Nephron progenitor cell (in vitro differentiated cells): ENCODE results near the gene APOL3.
"Not testable (repeated sequence)": the region's sequence is repeated elsewhere in the genome, so short reads cannot be mapped to it uniquely, and the experiment has no call there.

Experiments used
- DNase-seq: peaks from one replicate; pipeline ENCODE4 v3.0.0; 2021
- H3K27ac Mint-ChIP-seq: 2 replicates; pipeline ENCODE4 v1.8.0; 2021; ENCODE audit warnings: mild to moderate bottlenecking, moderate library complexity, mixed read lengths
- H3K27me3 Mint-ChIP-seq: 2 replicates; pipeline ENCODE4 v1.8.0; 2021; ENCODE audit warnings: mild to moderate bottlenecking, low read depth, mixed read lengths; ENCODE audit not compliant: poor library complexity
- H3K36me3 Mint-ChIP-seq: 2 replicates; pipeline ENCODE4 v1.8.0; 2021; ENCODE audit warnings: low read depth, mixed read lengths
- H3K4me1 Mint-ChIP-seq: 2 replicates; pipeline ENCODE4 v1.8.0; 2021; ENCODE audit warnings: mixed read lengths
- H3K4me3 Mint-ChIP-seq: 2 replicates; pipeline ENCODE4 v1.8.0; 2021; ENCODE audit warnings: mild to moderate bottlenecking, moderate library complexity, mixed read lengths
- H3K9me3 Mint-ChIP-seq: 2 replicates; pipeline ENCODE4 v1.8.0; 2021; ENCODE audit warnings: mild to moderate bottlenecking, moderate library complexity, mixed read lengths
- TF ChIP-seq, protein P1 (sequence below): fragments of 200-600 bp; sonication (generic); IDR thresholded peaks from 2 replicates; pipeline ENCODE4 v1.5.0; 2021; ENCODE audit warnings: antibody characterized with exemption

APOL3 gene

DNA sequence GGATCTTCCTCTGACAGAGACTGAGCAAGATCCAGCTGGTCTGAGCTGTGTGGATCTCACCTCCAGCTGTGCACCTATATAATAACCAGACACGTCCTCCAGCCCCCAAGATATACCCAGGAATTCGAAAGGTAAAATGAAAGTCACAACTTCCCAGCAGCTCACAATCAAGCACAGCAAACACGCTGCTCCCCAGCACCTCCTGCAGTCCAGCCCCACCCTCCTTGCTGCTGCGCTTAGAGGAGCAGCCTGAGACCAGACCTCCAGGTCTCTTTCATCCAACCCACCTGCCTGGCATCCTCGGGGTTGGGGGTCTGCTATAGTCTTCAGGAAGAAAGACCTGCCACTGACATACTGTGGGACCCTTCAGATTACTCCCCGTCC, 44.1 kb upstream of the APOL3 start:
- TF ChIP-seq, protein P1, sequence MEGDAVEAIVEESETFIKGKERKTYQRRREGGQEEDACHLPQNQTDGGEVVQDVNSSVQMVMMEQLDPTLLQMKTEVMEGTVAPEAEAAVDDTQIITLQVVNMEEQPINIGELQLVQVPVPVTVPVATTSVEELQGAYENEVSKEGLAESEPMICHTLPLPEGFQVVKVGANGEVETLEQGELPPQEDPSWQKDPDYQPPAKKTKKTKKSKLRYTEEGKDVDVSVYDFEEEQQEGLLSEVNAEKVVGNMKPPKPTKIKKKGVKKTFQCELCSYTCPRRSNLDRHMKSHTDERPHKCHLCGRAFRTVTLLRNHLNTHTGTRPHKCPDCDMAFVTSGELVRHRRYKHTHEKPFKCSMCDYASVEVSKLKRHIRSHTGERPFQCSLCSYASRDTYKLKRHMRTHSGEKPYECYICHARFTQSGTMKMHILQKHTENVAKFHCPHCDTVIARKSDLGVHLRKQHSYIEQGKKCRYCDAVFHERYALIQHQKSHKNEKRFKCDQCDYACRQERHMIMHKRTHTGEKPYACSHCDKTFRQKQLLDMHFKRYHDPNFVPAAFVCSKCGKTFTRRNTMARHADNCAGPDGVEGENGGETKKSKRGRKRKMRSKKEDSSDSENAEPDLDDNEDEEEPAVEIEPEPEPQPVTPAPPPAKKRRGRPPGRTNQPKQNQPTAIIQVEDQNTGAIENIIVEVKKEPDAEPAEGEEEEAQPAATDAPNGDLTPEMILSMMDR = no peak
- Mint-ChIP-seq H3K9me3 (peaks cover 7% of the 10 kb centered on the region), H3K36me3 (no peaks in the 10 kb centered on the region), H3K27ac (no peak overlapping the region), H3K27me3 (peaks cover 8% of the 10 kb centered on the region), H3K4me1 (peaks cover 22% of the 10 kb centered on the region), H3K4me3 (no peak overlapping the region)
- DNase-seq = no peak

DNA sequence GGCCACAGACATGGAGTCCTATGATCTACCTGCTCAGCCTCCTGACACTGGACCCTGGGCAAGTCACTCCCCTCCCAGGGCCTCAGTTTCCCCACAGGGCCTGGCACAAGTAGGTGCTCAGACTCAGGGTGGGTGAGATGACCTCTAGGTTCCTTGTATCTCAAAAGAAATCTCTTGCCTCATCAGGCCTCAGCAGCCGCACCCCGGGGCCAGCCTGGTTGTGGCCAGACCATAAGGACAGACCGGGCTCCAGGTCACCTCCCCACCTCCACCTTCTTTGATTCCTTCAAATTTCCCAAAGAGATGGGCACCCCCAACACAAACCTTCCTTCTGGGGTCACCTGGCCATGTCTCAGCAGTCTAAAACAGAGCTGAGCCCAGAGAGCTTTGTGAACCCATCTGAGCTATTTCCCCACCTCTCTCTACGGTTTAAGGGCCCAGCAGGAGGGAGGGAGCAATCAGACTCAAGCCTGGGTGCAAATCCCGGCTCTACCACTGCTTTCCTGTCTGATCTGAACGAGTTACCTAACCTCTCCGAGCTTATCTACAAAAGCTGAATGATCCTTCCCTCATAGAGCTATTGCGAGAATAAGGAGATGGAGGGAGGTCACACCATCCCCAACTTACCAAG, 43.6 kb upstream of the APOL3 start:
- TF ChIP-seq, protein P1 = no peak
- no peak overlapping the region for H3K4me3 Mint-ChIP-seq

DNA sequence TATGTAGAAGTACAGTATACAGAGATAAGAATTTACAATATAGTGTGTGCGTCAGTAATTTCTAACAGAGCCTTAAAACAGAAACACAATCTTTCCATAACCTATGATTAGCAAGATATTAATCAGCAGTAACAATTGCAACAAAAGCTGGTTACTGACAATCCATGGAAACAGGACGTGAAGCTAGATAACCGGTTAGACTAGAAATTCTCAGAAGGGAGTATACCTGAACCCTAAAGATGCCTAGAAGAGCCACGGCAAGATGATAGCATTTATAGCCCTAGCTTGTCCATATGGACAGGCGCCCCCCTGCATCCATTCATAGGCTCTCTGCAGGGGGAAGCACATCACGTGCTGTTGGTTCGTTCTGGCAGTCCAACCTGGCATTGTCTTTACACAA, 42.9 kb upstream of the APOL3 start:
- DNase-seq, H3K27me3 Mint-ChIP-seq, H3K27ac Mint-ChIP-seq, H3K36me3 Mint-ChIP-seq, H3K4me3 Mint-ChIP-seq, H3K9me3 Mint-ChIP-seq: not testable (repeated sequence)
- H3K4me1 Mint-ChIP-seq = peaks cover 34% of the 10 kb centered on the region

More for the DNA sequence above, 43.6 kb upstream of the APOL3 start:
- DNase-seq = no peak
- peaks cover 2% of the 10 kb centered on the region for H3K9me3 Mint-ChIP-seq
- no peak overlapping the region for H3K27ac Mint-ChIP-seq
- H3K36me3 Mint-ChIP-seq = no peaks in the 10 kb centered on the region
- H3K27me3 Mint-ChIP-seq = peaks cover 7% of the 10 kb centered on the region
- H3K4me1 Mint-ChIP-seq = peaks cover 27% of the 10 kb centered on the region

GRCh38 chr22:36202906-36203305, 42.4 kb upstream of the APOL3 start:
- not testable (repeated sequence) for DNase-seq, H3K27ac Mint-ChIP-seq, H3K36me3 Mint-ChIP-seq, H3K9me3 Mint-ChIP-seq, H3K27me3 Mint-ChIP-seq, H3K4me3 Mint-ChIP-seq
- peaks cover 39% of the 10 kb centered on the region for H3K4me1 Mint-ChIP-seq

GRCh38 chr22:36201630-36202319, 41.2 kb upstream of the APOL3 start, which contains the start of gene APOL4:
Gene APOL4, minus strand, starts transcription at chr22:36201809. Its CDS starts 75 bp downstream, at chr22:36201734.
- TF ChIP-seq, protein P1 = no peak
- no peak for DNase-seq
- no peaks in the 10 kb centered on the region for H3K36me3 Mint-ChIP-seq
- H3K4me3 Mint-ChIP-seq = no peak within 1 kb of the TSS
- no peaks in the 10 kb centered on the region for H3K9me3 Mint-ChIP-seq
- peaks cover 5% of the 10 kb centered on the region for H3K27me3 Mint-ChIP-seq
- H3K4me1 Mint-ChIP-seq = peaks cover 50% of the 10 kb centered on the region
- H3K27ac Mint-ChIP-seq = no peak within 1 kb of the TSS

- peaks cover 58% of the 10 kb centered on the region for H3K4me1 Mint-ChIP-seq
- H3K27me3 Mint-ChIP-seq, H3K4me3 Mint-ChIP-seq, H3K36me3 Mint-ChIP-seq, DNase-seq, H3K27ac Mint-ChIP-seq, H3K9me3 Mint-ChIP-seq: not testable (repeated sequence)
These were observed 40.5 kb upstream of the APOL3 start for GRCh38 chr22:36201025-36201424.

GRCh38 chr22:36199001-36199551, 38.5 kb upstream of the APOL3 start:
- DNase-seq = no peak
- Mint-ChIP-seq H3K27me3 (peaks cover 6% of the 10 kb centered on the region), H3K36me3 (no peaks in the 10 kb centered on the region), H3K9me3 (no peaks in the 10 kb centered on the region), H3K4me1 (peaks cover 77% of the 10 kb centered on the region), H3K4me3 (no peak overlapping the region), H3K27ac (peak overlapping the region; percentile 86)
- TF ChIP-seq, protein P1 = no peak
